HG03442 (cell line): Measurements from ENCODE around the gene ADAMTS17.
A peak's percentile ranks its signal among the peaks of the same experiment; 100 is the strongest.
"Not testable (repeated sequence)": the region's sequence is repeated elsewhere in the genome, so short reads cannot be mapped to it uniquely, and the experiment has no call there.

Source experiments
- ATAC-seq: cut with Tn5 transposase; IDR thresholded peaks from one replicate; pipeline ENCODE4 v1.9.1; 2021; ENCODE audit warnings: mild to moderate bottlenecking, moderate library complexity; ENCODE audit not compliant: unreplicated experiment

Gene ADAMTS17

GRCh38 chr15:100339999-100340398 lies 1.8 kb downstream of the ADAMTS17 start:
- ATAC-seq: no peak

GRCh38 chr15:100339451-100339850 lies 2.3 kb downstream of the ADAMTS17 start:
- not testable (repeated sequence) for ATAC-seq

GRCh38 chr15:100338971-100339444 lies 2.8 kb downstream of the ADAMTS17 start:
- peak; percentile 43 for ATAC-seq

GRCh38 chr15:100338247-100338646 lies 3.5 kb downstream of the ADAMTS17 start:
- ATAC-seq: no peak

GRCh38 chr15:100337096-100338044 lies 4.4 kb downstream of the ADAMTS17 start:
- no peak for ATAC-seq

GRCh38 chr15:100336061-100336460 lies 5.7 kb downstream of the ADAMTS17 start:
- no peak for ATAC-seq

- ATAC-seq: no peak
These were observed 6.3 kb downstream of the ADAMTS17 start for GRCh38 chr15:100335335-100335999.

- ATAC-seq: no peak
These were observed 6.9 kb downstream of the ADAMTS17 start for GRCh38 chr15:100334905-100335304.

- no peak for ATAC-seq
These were observed 7.3 kb downstream of the ADAMTS17 start for GRCh38 chr15:100334456-100334855.

GRCh38 chr15:100334015-100334414 lies 7.8 kb downstream of the ADAMTS17 start:
- no peak for ATAC-seq

GRCh38 chr15:100333236-100333635 lies 8.5 kb downstream of the ADAMTS17 start:
- ATAC-seq: no peak

- ATAC-seq: no peak
These were observed 9.1 kb downstream of the ADAMTS17 start for GRCh38 chr15:100332721-100333120.

- ATAC-seq: no peak
These were observed 9.5 kb downstream of the ADAMTS17 start for GRCh38 chr15:100332231-100332630.

GRCh38 chr15:100330629-100331215 lies 11.1 kb downstream of the ADAMTS17 start:
- ATAC-seq: no peak

GRCh38 chr15:100330221-100330620 lies 11.6 kb downstream of the ADAMTS17 start:
- ATAC-seq: no peak

- no peak for ATAC-seq
These were observed 13.0 kb downstream of the ADAMTS17 start for GRCh38 chr15:100328796-100329195.

- ATAC-seq: no peak
These were observed 22.9 kb downstream of the ADAMTS17 start for GRCh38 chr15:100318880-100319279.

- no peak for ATAC-seq
These were observed 26.9 kb downstream of the ADAMTS17 start for GRCh38 chr15:100314809-100315400.

GRCh38 chr15:100311833-100312476 lies 29.8 kb downstream of the ADAMTS17 start:
- no peak for ATAC-seq

GRCh38 chr15:100311154-100311625 lies 30.6 kb downstream of the ADAMTS17 start:
- no peak for ATAC-seq
